Measurements from ENCODE around the gene GOLGA6L7.
A peak's percentile ranks its signal among the peaks of the same experiment; 100 is the strongest.
"Not testable (repeated sequence)": the region's sequence is repeated elsewhere in the genome, so short reads cannot be mapped to it uniquely, and the experiment has no call there.

Gene GOLGA6L7

GRCh38 chr15:28876131-28876844 is 27.8 kb upstream of the GOLGA6L7 start:
- no peak for TF ChIP-seq CTCF (IDR thresholded peaks at IDR 0.05; ENCODE audit: control insufficient read depth, insufficient read depth, low read depth, low read length, missing control alignments)
- no peak overlapping the region for H3K4me3 ChIP-seq (ENCODE audit: control insufficient read depth, low read depth, low read length)
- no peak for DNase-seq (ENCODE audit: low read depth)

GRCh38 chr15:28875461-28876000 is 27.1 kb upstream of the GOLGA6L7 start:
- TF ChIP-seq CTCF (IDR thresholded peaks at IDR 0.05; ENCODE audit: control insufficient read depth, insufficient read depth, low read depth, low read length, missing control alignments), result no peak
- no peak overlapping the region for H3K4me3 ChIP-seq (ENCODE audit: control insufficient read depth, low read depth, low read length)
- DNase-seq (ENCODE audit: low read depth), result no peak

GRCh38 chr15:28873585-28874190 is 25.2 kb upstream of the GOLGA6L7 start:
- peak; percentile 6 for TF ChIP-seq CTCF (IDR thresholded peaks at IDR 0.05; ENCODE audit: control insufficient read depth, insufficient read depth, low read depth, low read length, missing control alignments)
- no peak for DNase-seq (ENCODE audit: low read depth)
- H3K4me3 ChIP-seq (ENCODE audit: control insufficient read depth, low read depth, low read length), result no peak overlapping the region

- no peak for TF ChIP-seq CTCF (IDR thresholded peaks at IDR 0.05; ENCODE audit: control insufficient read depth, insufficient read depth, low read depth, low read length, missing control alignments)
- DNase-seq (ENCODE audit: low read depth), result no peak
- no peak overlapping the region for H3K4me3 ChIP-seq (ENCODE audit: control insufficient read depth, low read depth, low read length)
Measured at GRCh38 chr15:28873006-28873405, 24.6 kb upstream of the GOLGA6L7 start.

GRCh38 chr15:28871168-28871567 is 22.7 kb upstream of the GOLGA6L7 start:
- H3K4me3 ChIP-seq (ENCODE audit: control insufficient read depth, low read depth, low read length), result no peak overlapping the region
- TF ChIP-seq CTCF (IDR thresholded peaks at IDR 0.05; ENCODE audit: control insufficient read depth, insufficient read depth, low read depth, low read length, missing control alignments), result no peak
- DNase-seq (ENCODE audit: low read depth), result no peak

- no peak overlapping the region for H3K4me3 ChIP-seq (ENCODE audit: control insufficient read depth, low read depth, low read length)
- no peak for TF ChIP-seq CTCF (IDR thresholded peaks at IDR 0.05; ENCODE audit: control insufficient read depth, insufficient read depth, low read depth, low read length, missing control alignments)
- no peak for DNase-seq (ENCODE audit: low read depth)
Measured at GRCh38 chr15:28868744-28869345, 20.4 kb upstream of the GOLGA6L7 start.

- DNase-seq (ENCODE audit: low read depth); H3K4me3 ChIP-seq (ENCODE audit: control insufficient read depth, low read depth, low read length): not testable (repeated sequence)
Measured at GRCh38 chr15:28861589-28862293, 13.3 kb upstream of the GOLGA6L7 start.

Data from AG09309 (cell line).